ENCODE results near the gene TBCC. TPM values are rescaled to one million over a fixed set of nuclear protein-coding genes. Genes with fewer than 3 reads are reported as not detected.

Gene TBCC
- total and polyA plus RNA-seq, 2 of the 13 experiments (the other 11 are each of a cell fraction or from before 2014, with no cell fraction given): 14.8 to 36.1 TPM

GRCh38 chr6:42746463-42747391 is 824 bp upstream of the TBCC start (continued):
- TF ChIP-seq, protein P1, sequence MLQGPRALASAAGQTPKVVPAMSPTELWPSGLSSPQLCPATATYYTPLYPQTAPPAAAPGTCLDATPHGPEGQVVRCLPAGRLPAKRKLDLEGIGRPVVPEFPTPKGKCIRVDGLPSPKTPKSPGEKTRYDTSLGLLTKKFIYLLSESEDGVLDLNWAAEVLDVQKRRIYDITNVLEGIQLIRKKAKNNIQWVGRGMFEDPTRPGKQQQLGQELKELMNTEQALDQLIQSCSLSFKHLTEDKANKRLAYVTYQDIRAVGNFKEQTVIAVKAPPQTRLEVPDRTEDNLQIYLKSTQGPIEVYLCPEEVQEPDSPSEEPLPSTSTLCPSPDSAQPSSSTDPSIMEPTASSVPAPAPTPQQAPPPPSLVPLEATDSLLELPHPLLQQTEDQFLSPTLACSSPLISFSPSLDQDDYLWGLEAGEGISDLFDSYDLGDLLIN (CRISPR knock-in tag; IDR thresholded peaks at IDR 0.05; ENCODE audit: borderline replicate concordance): 0 out of 2 replicates have a peak, but pooled peaks have one; percentile 39
- TF ChIP-seq ZNF776 (CRISPR knock-in tag; IDR thresholded peaks at IDR 0.05) (peak; percentile 53; the same call in 1 of the 2 replicates), ZNF446 (CRISPR knock-in tag; IDR thresholded peaks at IDR 0.05) (peak; percentile 65; the same call in 1 of the 2 replicates), BCL3 (CRISPR knock-in tag; IDR thresholded peaks at IDR 0.05) (peak; percentile 83), ZNF121 (CRISPR knock-in tag; IDR thresholded peaks at IDR 0.05) (0 out of 2 replicates have a peak, but pooled peaks have one; percentile 25), SRSF1 (optimal IDR thresholded peaks at IDR 0.05; ENCODE audit: low read depth, low read length) (peak; percentile 78), ETV5 (CRISPR knock-in tag; IDR thresholded peaks at IDR 0.05; ENCODE audit: borderline replicate concordance) (peak; percentile 82), ZNF678 (CRISPR knock-in tag; IDR thresholded peaks at IDR 0.05) (0 out of 2 replicates have a peak, but pooled peaks have one; percentile 82), ZSCAN30 (CRISPR knock-in tag; IDR thresholded peaks at IDR 0.05) (peak; percentile 90; the same call in 1 of the 2 replicates), NR2F2 (IDR thresholded peaks at IDR 0.05; ENCODE audit: borderline replicate concordance, low read depth) (0 out of 2 replicates have a peak, but pooled peaks have one; percentile 39), ZNF253 (CRISPR knock-in tag; IDR thresholded peaks at IDR 0.05; ENCODE audit: borderline replicate concordance) (0 out of 2 replicates have a peak, but pooled peaks have one; percentile 39), XRCC5 (optimal IDR thresholded peaks at IDR 0.05; ENCODE audit: low read length) (peak; percentile 66), ZNF543 (CRISPR knock-in tag; IDR thresholded peaks at IDR 0.05) (0 out of 2 replicates have a peak, but pooled peaks have one; percentile 46), ZNF619 (CRISPR knock-in tag; IDR thresholded peaks at IDR 0.05) (peak; percentile 46; the same call in 1 of the 2 replicates), YY1 (IDR thresholded peaks at IDR 0.05; ENCODE audit: insufficient read depth, insufficient replicate concordance, low read depth, low read length) (peak; percentile 28), MED13 (CRISPR knock-in tag; IDR thresholded peaks at IDR 0.05) (peak; percentile 43; the same call in 1 of the 2 replicates), NFKB2 (CRISPR knock-in tag; IDR thresholded peaks at IDR 0.05; ENCODE audit: borderline replicate concordance) (peak; percentile 45; the same call in 1 of the 2 replicates), POGZ (CRISPR knock-in tag; IDR thresholded peaks at IDR 0.05) (peak; percentile 44; the same call in 1 of the 2 replicates), SRY (CRISPR knock-in tag; IDR thresholded peaks at IDR 0.05) (peak; percentile 88), PAX8 (CRISPR knock-in tag; IDR thresholded peaks at IDR 0.05; ENCODE audit: borderline replicate concordance) (0 out of 2 replicates have a peak, but pooled peaks have one; percentile 50), HOXA3 (CRISPR knock-in tag; IDR thresholded peaks at IDR 0.05) (peak; percentile 75), MIXL1 (CRISPR knock-in tag; IDR thresholded peaks at IDR 0.05) (peak; percentile 41; the same call in 1 of the 2 replicates), KAT7 (CRISPR knock-in tag; IDR thresholded peaks at IDR 0.05; ENCODE audit: borderline replicate concordance) (no peak; the same call in 1 of the 2 replicates), RCOR2 (CRISPR knock-in tag; IDR thresholded peaks at IDR 0.05) (0 out of 2 replicates have a peak, but pooled peaks have one; percentile 21)
- TF ChIP-seq, protein P2, sequence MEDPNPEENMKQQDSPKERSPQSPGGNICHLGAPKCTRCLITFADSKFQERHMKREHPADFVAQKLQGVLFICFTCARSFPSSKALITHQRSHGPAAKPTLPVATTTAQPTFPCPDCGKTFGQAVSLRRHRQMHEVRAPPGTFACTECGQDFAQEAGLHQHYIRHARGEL (CRISPR knock-in tag; IDR thresholded peaks at IDR 0.05): no peak; the same call in 1 of the 2 replicates
